ENCODE results near the gene TMEM80.
"Not testable (repeated sequence)": the region's sequence is repeated elsewhere in the genome, so short reads cannot be mapped to it uniquely, and the experiment has no call there.

Gene TMEM80

GRCh38 chr11:695538-696248 is at the start of gene TMEM80:
TMEM80 (plus strand) TSS chr11:695816; CDS start chr11:695828, 12 bp downstream.
- peak; percentile 86 for DNase-seq (ENCODE audit: low spot score)

- peak; percentile 5 for DNase-seq (ENCODE audit: low spot score)
Observed at GRCh38 chr11:646214-646613, 49.4 kb upstream of the TMEM80 start.

- DNase-seq (ENCODE audit: low spot score): not testable (repeated sequence)
Observed at GRCh38 chr11:647672-648158, 47.9 kb upstream of the TMEM80 start.

- no peak for DNase-seq (ENCODE audit: low spot score)
Observed at GRCh38 chr11:650482-650881, 45.1 kb upstream of the TMEM80 start.

- DNase-seq (ENCODE audit: low spot score): not testable (repeated sequence)
Observed at GRCh38 chr11:653136-653535, 42.5 kb upstream of the TMEM80 start.

GRCh38 chr11:653837-654236 is 41.8 kb upstream of the TMEM80 start:
- DNase-seq (ENCODE audit: low spot score): no peak

GRCh38 chr11:654444-654843 is 41.2 kb upstream of the TMEM80 start:
- not testable (repeated sequence) for DNase-seq (ENCODE audit: low spot score)

GRCh38 chr11:655036-655726 is 40.4 kb upstream of the TMEM80 start:
- DNase-seq (ENCODE audit: low spot score): no peak

- peak; percentile 3 for DNase-seq (ENCODE audit: low spot score)
Observed at GRCh38 chr11:656426-656825, 39.2 kb upstream of the TMEM80 start.

GRCh38 chr11:656866-657265 is 38.8 kb upstream of the TMEM80 start:
- DNase-seq (ENCODE audit: low spot score): no peak

GRCh38 chr11:657691-658126 is 37.9 kb upstream of the TMEM80 start:
- DNase-seq (ENCODE audit: low spot score): no peak

GRCh38 chr11:659532-660085 is 36.0 kb upstream of the TMEM80 start:
- DNase-seq (ENCODE audit: low spot score): no peak

GRCh38 chr11:660281-660680 is 35.3 kb upstream of the TMEM80 start:
- DNase-seq (ENCODE audit: low spot score): no peak

GRCh38 chr11:660681-661444 is 34.8 kb upstream of the TMEM80 start:
- DNase-seq (ENCODE audit: low spot score): no peak

GRCh38 chr11:662689-663274 is 32.8 kb upstream of the TMEM80 start:
- DNase-seq (ENCODE audit: low spot score): peak; percentile 93

- DNase-seq (ENCODE audit: low spot score): no peak
Observed at GRCh38 chr11:665062-665703, 30.4 kb upstream of the TMEM80 start.

GRCh38 chr11:665704-666281 is 29.8 kb upstream of the TMEM80 start:
- DNase-seq (ENCODE audit: low spot score): no peak

- DNase-seq (ENCODE audit: low spot score): no peak
Observed at GRCh38 chr11:673866-674265, 21.8 kb upstream of the TMEM80 start.

GRCh38 chr11:674406-674805 is 21.2 kb upstream of the TMEM80 start:
- no peak for DNase-seq (ENCODE audit: low spot score)

GRCh38 chr11:678297-678696 is 17.3 kb upstream of the TMEM80 start:
- no peak for DNase-seq (ENCODE audit: low spot score)
